Hematopoietic multipotent progenitor cell (in vitro differentiated cells): ENCODE results near the gene TMEM232. TPM values are rescaled to one million over a fixed set of nuclear protein-coding genes. Genes with fewer than 3 reads are reported as not detected.
"Not testable (repeated sequence)": the region's sequence is repeated elsewhere in the genome, so short reads cannot be mapped to it uniquely, and the experiment has no call there.

ENCODE experiments used
- DNase-seq, 3 donors: peaks; one replicate each; pipeline ENCODE4 v3.0.0-alpha.2; 2011 to 2015; ENCODE audit warnings: low read depth in 2 of 3, low spot score in 2 of 3
- total RNA-seq: library from RNA; depleted of rRNA; stranded (reverse); fragments of >200 nt; gene quantifications from one replicate; pipeline ENCODE4 v1.2.3, GENCODE V29; 2012

The TMEM232 gene
- total RNA-seq, 1 donor: 1.9 TPM

DNA sequence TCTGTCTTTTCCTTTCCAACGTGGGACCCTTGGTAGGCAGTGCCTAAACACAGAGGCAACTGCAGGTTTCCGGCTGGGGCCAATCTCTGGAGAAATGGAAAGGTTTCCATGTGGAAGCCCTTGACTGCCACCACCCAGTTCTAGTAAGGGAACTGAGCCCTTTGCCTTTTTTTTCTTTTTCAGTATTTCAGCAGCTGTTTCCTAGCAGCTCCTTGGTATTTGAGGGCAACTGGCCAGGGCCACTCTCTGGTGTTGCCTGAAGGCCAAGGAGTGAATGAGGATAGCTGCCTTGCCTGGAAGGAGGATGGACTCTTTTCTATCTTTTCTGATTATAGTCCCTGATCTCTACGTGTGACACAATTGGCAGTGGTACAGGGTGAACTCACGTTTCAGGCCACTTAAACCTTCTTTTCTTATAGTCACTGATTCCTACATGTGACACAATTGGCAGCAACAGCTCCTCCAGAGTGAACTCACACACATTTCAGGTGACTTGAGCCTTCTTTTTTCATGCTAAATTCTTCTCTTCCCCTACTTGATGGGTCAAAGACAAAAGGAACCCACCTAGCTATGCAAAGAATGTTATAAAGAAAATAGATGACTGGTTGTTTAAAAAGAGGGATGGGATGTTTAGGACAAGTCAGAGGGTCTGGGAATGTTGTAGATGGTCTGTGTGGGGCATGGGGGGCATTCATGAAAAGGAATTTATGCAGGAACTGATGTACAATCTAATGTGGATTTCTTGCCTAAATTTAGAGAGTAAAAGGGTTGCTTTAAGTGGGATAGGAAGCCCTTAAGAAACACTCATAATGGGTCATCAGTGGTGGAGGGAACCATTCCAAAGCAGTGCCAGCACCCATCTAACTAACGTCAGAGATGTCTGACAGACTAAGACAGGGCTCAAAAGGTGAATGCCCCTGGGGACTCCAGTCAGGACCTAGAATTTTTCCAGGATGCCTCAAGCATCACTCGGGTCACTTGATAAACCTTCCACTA, 190.1 kb downstream of the TMEM232 start:
- DNase-seq: no peak

DNA sequence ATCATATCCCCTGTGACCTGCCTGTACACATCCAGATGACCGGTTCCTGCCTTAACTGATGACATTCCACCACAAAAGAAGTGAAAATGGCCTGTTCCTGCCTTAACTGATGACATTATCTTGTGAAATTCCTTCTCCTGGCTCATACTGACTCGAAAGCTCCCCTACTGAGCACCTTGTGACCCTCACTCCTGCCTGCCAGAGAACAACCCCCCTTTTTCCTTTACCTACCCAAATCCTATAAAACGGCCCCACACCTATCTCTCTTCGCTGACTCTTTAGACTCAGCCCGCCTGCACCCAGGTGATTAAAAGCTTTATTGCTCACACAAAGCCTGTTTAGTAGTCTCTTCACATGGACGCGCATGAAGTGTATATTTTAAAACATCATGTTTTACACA, 191.3 kb downstream of the TMEM232 start:
- DNase-seq: not testable (repeated sequence)

DNA sequence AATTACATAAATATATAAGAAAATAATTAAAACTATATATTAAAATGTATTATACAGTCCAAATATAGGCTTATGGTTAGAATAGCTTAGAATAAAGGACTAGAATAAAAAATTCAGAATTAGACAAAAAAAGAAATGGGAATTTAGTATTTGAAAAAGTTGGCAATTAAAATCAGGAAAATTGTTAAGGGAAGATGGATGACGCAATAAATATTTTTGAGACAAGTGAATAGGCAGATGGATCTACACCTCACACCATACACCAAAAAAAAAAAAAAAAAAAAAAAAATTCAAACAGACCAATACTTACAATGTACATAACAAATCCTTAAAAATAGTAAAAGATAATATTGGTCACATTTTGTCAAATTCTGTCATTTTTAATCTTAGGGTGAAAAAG, 200.7 kb downstream of the TMEM232 start:
- no peak for DNase-seq

DNA sequence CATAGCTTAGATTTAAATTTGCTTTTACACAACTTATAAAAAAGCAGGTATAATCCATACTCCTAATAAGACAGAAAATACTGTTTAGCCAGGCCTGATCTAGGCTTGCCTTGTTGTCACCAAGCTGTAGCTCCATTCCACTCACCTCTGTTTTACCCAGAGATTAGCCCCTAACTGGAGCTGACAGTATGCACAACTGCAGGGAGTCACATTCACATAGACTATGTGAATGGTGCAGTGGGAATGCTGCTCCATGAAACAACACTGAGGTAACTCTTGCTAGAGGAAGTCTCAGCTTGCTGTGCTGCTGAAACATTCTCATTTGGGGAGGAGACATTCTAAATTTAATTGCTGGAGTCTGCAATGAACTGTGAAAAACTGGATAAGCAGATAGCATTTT, 209.1 kb downstream of the TMEM232 start:
- DNase-seq: no peak

DNA sequence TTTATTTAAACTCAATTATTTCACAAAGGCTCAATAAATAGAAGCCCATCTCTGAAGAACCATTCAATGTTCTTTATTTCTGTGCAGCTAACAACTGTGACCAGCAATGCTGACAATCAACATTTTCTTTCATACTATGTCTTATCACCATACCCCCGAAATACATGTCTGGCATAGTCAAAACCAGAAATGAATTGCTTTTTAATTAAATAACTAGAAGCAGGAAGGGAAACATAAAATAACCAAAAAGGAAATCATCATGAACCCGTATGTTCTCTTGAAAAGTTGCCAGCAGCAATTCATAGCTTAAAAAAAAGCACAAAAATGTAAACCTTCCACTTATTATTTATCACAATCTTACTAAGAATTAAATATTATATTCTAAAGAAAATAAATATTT, 212.4 kb downstream of the TMEM232 start:
- DNase-seq: no peak

DNA sequence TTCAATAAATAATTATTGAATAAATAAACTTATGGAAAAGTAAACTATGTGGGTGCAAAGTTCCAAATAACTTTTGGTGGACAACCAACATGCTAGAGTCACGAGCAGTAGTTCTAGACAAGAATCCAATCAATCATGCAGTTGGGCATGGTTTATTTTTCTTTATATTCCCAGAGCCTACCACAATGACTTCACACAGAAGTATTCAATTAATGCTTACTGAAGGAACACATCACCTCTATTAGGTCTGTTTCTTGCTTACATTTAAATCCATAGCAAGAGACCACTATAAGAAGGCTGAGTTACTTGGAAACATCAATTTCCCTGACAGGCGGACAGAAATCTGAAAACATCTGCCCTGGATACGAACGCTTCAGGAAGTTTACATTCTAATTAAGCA, 214.2 kb downstream of the TMEM232 start:
- DNase-seq: no peak

DNA sequence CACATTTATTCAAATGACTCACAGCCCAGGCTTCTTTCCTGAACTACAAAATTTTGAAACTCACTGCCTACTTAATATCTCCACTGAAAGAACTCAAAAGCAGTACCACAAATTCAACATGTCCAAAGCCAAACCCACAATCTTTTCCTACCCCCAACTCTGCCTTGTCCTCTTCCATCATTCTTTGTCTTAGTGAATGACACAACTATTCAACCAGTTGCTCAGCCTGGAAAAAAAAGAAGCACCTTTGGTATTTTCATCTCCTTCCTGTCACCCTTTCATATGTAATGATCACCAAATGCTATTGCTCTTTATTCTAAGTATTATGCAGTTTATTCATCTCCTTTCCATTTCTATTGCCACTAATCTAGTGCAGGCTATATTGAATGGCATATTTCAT, 216.3 kb downstream of the TMEM232 start:
- no peak for DNase-seq

DNA sequence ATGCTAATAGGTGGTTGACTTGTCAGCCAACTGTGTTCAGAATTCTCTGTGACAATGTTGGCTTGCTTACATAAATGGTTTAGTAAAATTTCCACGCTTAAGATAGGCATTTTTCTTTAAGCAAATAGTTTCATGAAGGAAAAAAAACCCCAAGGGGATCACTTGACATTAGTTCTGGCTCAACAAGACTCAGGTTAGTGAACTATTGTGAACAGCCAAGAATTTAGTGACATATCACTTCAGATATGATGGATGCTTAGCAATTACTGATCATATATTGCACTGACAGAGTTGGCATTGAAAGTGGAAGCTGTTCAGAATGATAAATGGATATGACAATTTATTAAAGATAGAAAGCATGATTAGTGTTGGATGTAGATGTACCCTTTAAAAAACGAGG, 218.5 kb downstream of the TMEM232 start:
- DNase-seq: no peak

DNA sequence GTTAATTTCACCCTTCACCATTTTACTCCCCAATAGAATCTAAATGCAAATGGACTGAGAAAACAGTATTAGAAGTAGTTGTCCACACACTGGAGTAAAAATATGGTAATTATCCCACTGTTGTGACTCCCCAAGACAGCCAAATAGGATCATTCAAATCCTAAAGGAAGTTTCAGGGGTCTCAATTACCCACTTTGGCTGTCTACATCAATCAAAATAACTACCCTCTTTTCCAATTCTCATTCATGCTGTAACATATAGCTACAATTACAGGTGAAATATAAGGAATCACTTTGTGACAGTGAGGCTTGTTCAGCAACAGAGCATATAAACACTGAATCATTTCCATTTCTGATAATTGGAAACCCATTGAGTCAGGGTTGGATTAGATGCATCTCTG, 220.1 kb downstream of the TMEM232 start:
- no peak for DNase-seq

DNA sequence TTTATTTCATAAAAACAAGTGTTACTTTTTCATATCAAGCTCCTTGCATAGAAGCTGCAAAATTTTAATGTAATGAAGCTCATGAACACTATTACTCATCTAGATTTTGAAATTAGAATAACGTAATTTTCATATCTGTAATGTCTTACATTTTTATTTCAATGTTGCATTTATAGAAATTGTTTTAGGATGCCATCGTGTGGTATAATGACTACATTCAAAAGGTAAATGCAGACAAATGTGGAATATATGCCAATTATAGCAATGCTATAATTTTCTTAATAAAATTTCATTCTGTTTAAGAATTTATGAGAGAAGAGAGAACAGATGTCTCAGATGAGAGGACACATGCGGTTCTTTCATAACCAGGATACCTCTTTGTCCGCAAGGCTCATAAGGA, 230.2 kb downstream of the TMEM232 start:
- DNase-seq: no peak

DNA sequence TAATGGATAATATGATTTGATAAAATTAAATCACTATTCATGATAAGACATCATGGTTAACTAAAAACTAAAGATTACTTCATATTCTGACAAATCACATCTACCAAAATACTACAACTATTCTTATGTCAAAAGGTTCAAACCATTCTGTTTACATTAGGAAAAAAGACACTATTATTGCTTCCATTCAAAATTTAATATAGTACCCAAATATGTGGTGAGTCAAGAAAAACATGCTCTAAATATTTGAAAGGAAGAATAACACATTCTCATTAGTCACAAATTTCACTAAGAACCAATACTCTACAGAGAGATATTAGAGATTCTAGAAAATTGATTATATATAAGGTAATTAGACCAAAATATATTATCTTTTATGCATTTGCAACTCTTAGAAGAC, 234.0 kb downstream of the TMEM232 start:
- DNase-seq: no peak

DNA sequence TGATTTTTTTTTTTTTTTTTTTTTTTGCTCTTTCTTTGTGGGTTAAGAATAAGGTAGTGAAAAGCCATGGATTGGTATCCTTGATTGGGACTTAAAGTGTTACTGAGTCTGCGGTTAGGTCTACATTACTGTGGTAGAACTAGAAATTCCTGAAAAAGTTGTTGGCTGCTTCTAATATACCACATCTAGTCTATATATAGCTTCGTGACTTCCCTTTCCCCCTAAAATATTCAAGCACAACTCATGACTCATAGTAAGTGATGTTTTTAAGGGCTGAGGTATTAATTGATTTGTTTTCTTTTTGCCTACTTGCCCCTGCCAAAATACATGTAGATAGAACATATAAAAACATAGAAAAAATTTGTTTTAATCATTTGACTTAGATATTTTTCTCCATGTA, 247.6 kb downstream of the TMEM232 start:
- DNase-seq: peak in 1 of 3 donors; percentile 4

DNA sequence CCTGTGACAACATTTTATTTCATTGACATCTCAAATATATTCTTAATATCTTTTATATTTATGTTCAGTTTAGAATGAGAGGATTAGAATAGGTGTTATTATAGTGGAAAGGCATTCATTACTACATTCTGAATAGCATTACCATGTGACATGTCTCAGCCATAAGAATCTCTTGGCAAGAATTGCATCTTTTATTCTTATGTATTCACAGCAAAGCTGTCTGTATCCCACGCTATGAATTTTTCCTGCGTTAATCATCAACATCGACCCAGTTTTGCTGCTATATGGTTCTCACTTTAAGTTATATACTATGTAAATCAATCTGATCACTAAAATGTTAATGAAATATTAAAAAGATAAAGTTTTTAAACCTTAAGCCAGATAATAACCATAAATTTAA, 248.6 kb downstream of the TMEM232 start:
- no peak for DNase-seq

DNA sequence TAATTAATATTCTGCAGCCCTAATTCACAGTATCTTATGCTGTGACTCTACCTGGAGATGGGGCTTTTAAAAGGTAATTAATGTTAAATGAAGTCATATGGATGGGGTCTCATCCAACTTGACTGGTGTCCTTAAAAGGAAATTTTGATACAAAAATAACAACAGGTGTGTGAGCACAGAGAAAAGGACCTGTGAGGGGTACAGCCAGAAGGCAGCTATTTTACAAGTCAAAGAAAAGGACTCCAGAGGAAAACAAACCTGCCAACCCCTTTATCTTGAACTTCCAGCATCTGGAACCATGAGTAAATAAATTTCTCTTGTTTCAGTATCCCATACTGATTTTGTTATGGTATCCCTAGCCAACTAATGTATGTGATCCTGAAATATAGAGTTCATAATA, 250.3 kb downstream of the TMEM232 start:
- DNase-seq: no peak

DNA sequence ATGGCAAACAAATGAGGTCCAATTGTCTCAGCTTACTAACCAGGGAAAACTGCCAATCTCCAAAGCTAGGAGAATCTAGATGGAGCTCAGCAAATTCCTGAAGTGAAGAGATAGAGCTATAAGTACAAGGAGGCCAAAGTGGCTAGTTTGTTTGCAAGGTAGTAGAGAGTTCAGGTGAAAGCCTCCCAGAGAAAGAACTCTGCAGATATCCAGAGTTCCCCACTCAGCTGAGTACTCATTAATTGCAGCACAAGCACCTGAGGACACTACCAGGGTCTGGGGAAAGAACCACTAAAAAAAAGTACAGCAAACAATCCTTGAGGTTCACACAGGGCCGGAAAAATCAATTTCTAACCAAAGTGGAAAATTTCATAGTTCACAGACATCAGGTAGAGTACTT, 250.9 kb downstream of the TMEM232 start:
- DNase-seq: no peak

DNA sequence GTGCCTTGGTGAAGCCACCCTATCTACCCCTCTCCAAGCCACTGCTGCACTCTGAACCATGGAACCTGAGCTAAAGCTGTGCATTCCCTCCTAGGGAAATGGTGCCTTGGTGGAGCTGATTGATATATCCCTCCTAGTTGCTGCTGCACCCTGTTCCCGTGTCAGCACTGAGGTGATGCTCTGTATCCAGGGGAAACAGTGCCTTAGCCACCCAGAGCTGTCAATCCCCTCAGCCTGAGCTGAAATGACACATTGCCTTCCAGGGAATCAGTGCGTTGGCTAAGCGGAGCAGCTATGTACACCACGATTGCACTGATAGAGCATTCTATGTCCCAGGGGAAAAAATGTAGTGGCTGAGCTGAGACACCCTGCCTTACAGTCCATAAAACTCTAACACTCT, 257.0 kb downstream of the TMEM232 start:
- DNase-seq: no peak

DNA sequence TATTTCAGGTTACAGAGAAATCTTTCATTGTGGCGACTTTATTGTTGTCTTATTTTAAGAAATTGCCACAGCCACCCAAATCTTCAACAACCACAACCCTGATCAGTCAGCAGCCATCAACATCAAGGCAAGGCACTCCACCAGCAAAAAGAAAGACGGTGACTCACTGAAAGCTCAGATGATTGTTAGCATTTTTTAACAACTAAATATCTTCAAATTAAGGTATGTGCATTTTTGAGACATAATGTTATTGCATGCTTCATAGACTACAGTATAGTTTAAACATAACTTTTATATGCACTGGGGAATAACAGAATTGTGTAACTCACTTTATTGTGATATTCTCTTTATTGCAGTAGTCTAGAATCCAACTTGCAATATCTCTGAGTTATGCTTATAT, 263.4 kb downstream of the TMEM232 start:
- no peak for DNase-seq

DNA sequence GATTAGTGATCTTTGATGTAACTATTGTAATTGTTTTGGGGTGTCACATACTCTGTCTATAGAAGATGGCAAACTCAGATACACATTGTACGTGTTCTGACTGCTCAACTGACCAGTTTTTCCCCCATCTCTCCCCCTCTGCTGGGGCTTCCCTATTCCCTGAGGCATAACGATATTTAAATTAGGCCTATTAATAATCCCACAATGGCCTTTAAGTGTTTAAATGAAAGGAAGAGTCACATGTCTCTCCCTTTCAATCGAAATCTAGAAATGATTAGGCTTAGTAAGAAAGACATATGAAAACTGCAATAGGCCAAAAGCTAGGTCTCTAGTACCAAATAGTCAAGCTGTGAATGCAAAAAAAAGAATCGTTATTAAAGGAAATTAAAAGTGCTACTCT, 265.6 kb downstream of the TMEM232 start:
- no peak for DNase-seq

DNA sequence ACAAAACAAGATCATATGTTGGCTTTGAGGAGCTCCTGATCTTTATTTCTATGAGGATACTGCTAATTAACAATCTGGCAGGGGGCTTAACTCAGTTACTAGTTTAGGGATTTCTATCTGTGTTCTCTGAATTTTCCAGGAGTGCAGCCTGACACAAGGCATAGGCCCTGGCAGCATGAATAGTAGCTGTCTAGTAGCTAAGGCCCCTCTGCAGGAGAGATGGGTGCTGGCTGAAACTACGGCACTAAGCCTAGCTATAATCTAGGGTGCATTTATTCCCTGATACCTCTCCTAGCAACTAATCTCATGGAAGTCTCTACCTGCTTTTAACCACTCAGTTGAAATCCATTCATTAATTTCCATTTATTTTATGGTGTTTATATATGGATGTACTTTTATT, 268.2 kb downstream of the TMEM232 start:
- no peak for DNase-seq

DNA sequence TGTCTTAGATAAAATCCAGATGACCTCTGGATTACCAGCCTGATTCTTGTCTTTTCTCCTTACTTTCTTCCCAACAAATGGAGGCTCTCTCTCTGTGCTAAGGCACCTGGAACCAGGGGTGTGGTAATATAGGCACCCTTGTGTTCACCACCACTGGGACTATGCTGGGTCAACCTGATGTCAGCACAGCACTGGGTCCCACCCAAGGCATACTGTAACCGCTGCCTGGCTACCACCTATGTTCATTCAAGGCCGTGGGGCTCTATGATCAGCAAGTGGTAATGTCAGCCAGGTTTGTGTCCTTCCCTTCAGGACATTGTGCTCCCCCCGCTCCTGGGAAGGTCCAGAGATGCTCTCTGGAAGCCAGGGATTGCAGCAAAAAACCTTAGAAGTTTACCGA, 283.6 kb downstream of the TMEM232 start:
- DNase-seq: no peak

DNA sequence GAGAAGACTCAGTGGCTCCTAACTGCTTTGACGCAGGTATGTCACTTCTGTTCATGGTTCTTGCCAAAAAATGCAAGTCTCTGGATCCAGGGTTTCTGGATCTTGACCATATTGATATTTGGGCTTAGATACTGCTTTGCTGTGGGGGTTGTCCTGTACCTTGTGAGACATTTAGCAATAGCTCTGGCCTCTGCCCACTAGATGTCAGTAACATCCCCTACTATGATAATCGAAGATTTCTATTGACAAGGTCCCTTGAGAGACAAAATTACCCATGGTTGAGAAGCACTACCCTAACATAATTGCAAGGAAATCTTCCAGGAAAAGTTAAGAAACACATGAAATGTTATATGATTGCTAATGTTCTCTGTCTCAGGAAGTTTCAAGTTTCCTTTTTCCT, 285.4 kb downstream of the TMEM232 start:
- DNase-seq: peak in 1 of 3 donors; percentile 22

DNA sequence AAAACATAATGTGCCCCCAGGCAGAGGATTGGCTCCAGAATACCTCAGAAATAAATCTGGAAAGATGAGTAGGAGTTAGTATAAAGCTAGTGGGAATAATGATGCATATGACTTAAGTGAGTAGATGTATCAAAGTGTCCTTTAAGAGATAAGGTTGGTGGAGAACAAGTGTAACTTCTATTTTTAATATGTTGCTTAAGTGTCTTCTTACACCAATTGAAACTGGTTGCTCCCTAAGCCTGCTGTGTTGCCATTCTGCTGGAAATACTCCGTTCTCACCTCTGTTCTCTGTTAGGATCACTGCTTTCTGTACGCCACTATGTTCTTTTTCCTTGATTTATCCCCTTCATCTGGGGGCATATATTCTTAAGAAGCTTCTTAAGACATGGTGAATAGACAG, 286.4 kb downstream of the TMEM232 start:
- no peak for DNase-seq

DNA sequence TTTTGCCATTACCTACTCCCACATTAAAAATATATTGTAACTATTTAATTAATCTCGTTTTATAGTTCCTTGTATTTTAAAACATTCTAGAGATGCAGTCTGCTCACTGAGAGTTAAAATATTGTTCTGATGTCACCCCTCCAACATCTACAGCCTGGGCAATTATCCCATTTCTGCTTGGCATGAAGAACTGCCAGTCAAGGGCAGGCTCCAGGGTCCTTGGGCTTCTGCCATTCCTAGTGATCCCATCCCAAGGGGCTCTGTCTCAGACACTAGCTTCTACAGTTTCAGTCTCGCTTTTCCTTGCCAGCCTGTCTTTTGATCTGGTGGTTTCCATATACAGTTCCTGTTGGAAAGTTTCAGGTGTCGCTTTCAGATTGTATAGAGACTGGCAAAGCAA, 287.2 kb downstream of the TMEM232 start:
- DNase-seq: no peak
